ENCODE results near the gene TSPAN15.
"Not testable (repeated sequence)": the region's sequence is repeated elsewhere in the genome, so short reads cannot be mapped to it uniquely, and the experiment has no call there.

Gene TSPAN15

DNA sequence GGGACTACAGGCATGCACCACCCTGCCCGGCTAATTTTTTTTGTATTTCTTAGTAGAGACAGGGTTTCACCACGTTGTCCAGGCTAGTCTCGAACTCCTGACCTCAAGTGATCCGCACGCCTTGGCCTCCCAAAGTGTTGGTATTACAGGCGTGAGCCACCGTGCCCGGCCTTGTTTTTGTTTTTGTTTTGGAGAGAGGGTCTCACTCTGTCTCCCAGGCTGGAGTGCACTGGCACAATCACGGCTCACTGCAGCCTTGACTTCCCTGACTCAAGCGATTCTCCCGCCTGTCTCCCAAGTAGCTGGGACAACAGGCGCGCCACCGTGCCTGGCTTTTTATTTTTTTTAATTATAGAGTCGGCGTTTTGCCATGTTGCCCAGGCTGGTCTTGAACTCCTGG lies 870 bp upstream of the TSPAN15 start:
- DNase-seq: not testable (repeated sequence)

GRCh38 chr10:69451784-69452251 lies 553 bp downstream of the TSPAN15 start:
- peak; percentile 70 for DNase-seq

DNA sequence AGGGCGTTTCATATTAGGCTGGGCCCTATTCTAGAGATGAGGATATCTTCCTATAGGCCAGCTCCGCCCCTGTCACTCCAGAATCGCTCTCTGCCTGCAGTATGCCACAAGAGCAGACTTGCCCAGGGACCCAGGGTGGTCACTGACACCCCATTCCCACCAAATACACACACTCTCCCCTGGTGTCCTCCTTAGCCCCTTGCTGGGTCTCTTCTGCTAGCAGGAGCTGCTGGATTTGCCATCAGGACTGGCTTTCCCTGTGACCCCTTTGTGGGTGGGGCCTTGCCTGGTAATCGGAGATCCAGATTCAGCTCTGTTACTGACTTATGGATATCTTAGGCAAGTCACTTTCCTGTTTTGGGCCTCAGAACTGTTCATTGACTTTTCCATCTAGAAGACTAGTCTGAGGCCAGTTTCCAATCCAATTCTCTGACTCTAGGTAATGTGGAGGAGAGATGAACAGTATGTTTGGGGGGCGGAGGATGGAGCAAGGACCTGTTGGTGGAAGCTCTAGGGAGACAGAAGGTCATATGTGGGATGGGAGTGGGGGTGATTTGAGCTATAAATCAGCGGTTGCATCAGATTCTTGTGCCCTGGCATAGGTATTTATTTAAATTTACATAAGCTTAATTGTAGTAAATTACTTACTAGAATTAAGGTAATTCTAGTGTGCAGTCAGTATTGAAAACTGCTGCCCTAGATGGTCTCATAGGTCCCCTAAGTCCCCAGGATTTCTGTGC lies 1.6 kb downstream of the TSPAN15 start:
- no peak for DNase-seq

DNA sequence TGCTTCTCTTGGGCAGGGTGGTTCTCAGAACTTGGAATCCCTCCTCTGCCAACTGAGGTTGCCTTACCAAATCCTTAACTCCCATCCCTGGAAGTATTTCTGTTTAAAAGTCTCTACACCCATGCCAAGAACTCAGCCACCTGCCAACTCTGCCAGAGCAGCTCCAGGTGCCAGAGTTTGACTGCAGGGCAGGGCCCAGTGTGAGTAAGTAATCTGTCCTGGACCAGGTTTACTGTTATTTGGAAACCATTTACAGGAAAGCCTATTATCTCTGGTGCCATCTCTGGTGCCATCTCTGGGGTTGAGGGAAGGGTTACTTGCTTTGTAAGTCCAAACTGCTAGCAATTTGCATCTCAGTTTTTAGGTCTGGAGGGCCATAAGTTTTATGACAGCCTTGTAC lies 2.5 kb downstream of the TSPAN15 start:
- no peak for DNase-seq

- no peak for DNase-seq
These were observed 3.9 kb downstream of the TSPAN15 start for GRCh38 chr10:69455006-69455763.

- no peak for DNase-seq
These were observed 5.8 kb downstream of the TSPAN15 start for GRCh38 chr10:69456880-69457693.

GRCh38 chr10:69457771-69458237 lies 6.5 kb downstream of the TSPAN15 start:
- DNase-seq: no peak

DNA sequence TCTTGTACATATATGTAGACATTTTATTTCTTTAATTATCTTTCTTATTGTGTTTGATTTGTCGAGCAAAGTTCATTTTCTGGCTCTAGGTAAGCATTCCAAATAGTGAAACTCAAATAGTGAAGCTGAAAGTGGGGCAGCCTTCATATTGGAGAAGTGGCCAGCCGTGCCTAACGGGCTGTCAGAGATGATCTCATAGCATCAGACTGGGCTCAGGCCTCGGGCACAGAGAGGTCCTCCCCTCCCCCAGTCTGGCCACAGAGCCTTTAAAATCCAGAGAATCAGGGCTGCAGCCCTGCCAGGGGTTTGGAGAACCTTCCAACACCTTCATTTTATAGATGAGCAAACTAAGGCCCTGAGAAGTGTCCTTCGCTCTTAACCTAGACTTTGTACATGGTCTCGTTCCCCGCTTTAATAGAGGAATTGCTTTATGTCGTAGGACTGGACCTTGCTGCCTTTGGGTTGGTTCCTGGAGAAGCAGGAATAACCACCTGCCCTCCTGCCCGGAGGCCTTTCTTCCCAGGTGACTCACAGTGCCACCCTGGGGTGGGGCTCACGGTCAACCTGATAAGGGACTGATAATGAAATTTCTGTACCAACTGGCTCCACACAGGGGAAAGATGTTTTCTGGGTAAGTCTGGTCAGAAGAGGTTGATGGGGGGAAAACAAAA lies 7.3 kb downstream of the TSPAN15 start:
- DNase-seq: peak; percentile 88

- DNase-seq: no peak
These were observed 8.0 kb downstream of the TSPAN15 start for GRCh38 chr10:69459101-69459790.

DNA sequence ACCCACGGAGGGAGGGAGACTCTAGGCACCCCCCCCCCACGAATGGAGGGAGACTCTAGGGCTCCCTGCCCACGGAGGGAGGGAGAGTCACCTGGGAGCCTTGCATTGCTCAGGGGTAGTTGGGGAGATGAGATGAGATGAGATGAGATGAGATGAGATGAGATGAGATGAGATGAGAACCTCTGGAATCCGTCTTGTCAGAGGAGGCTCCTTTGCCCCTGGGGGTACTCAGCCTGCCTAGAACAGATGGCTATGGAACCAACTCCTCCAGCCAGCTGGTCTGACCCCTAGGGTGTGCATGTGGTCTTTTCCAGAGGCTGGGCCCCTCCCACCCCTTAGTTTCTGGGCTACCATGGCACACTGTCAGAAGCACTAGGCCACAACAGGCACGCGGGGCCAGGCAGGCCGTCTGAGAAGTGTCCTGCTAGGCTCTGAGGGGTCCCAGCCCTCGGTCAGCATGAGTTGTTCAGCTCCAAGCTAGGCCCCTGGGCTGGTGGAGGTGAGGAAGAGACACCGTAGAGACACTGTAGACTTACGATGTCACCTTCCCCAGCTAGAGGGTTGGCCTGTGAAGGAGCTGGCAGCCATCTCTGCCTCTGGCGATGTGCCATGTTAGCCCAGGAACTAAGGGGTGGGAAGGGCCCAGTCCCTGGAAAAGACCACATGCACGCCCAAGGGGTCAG lies 8.8 kb downstream of the TSPAN15 start:
- no peak for DNase-seq

DNA sequence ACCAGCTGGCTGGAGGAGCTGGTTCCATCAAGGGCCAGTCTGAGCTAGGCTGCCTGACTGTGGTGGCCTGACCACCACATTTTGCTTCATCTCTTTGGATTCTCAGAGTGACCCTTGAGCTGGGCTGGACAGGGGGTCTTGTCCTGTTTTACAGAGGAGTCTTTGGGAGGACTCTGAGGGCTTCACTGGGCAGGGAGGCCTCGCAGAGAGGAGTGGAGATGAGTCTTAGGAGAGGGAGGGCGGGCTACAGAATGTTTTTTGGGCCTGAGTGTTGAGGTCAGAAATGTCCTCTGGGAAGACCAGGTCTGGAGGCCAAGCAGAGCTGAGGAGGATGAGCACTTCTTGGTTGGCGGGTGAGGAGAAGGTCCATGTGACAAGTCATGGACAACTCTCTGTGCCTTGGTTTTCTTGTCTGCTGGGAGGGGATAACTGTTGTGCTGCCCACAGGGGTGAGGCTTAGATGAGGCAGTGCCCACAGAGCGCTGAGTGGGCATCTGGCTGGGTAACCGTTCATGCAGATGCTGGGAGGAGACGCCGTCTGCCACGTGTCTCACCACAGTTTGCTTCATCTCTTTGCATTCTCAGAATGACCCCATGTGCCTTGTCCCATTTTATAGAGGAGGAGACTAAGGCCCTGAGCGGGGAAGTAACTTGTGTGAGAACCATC lies 9.4 kb downstream of the TSPAN15 start:
- no peak for DNase-seq

DNA sequence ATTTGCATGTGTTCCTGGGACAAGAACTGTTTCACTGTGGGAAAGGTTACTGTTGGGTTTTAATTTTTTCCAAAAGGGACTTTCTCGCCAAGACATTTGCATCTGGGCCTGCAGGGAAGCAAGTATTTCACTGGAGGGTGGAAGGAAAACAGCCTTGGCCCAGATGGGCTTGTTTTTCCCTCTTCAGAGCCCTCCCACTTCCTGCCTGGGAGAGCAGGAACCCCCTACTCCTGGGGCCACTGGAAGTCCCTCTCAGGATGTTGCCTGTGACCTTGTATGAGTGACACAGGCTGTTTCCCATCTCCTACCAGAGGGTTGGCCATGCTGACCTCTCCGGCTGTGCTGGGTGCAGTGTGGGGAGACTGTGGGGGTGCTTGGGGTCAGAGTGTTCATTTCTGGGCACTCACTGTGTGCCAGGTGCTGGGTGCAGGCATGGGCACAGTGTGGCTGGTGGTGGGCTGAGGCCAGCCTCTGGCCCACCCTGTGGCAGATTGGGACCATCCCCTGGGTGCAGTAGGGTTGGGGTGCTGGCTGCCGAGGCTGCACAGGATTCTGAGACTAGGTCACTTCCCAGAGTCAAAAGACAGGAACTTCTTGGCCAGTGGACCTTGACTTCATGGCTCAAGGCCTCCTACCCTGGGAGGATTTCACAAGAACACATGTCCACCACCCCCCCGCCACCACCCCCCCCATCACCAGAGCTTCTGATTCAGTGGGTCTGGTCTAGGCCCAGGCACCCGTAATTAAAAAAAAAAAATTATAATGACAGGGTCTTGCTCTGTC lies 10.2 kb downstream of the TSPAN15 start:
- no peak for DNase-seq

GRCh38 chr10:69463886-69464285 lies 12.6 kb downstream of the TSPAN15 start:
- DNase-seq: no peak

DNA sequence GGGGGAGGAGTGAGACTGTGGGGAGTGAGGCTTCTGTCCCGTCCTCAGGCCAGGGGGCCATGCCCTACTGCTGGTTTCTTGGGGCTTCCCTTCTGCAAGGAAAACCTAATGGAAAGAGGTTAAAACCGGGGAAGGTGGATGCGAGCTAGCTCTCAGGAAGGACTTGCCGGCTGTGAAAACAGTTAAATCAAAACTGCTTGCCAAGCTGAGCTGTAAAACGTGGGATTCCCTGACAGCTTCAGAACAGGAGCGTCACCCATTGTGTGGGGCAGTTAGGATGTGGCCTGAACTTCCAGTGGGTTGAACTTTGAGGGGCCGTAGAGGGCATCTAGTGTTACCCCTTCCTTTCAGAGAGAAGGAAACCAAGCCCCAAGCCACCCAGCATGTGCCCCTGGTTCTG lies 13.1 kb downstream of the TSPAN15 start:
- no peak for DNase-seq

- no peak for DNase-seq
These were observed 13.6 kb downstream of the TSPAN15 start for GRCh38 chr10:69464801-69465401.

GRCh38 chr10:69465457-69466157 lies 14.3 kb downstream of the TSPAN15 start:
- no peak for DNase-seq

- DNase-seq: no peak
These were observed 14.9 kb downstream of the TSPAN15 start for GRCh38 chr10:69466158-69466490.

DNA sequence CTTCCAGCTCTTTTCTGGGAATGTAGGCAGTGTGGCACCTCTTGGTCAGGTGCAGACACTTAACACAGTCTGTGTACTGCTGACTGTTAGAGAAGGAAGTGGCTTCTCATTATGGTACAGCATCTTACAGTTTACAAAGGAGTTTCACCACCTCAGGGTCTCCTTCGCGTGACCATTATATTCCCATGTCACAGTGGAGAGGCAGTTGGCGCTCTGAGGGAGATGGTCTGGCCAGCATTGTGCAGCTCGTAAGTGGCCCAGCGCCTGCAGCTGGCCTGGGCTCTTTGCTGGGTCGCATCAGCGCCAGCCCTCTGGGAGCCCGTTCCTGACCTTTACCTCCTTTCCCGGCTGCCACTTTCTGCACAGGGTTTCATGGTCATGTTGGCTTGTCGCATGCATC lies 15.4 kb downstream of the TSPAN15 start:
- DNase-seq: no peak
